ENCODE results near the gene URB2. TPM values are rescaled to one million over a fixed set of nuclear protein-coding genes. Genes with fewer than 3 reads are reported as not detected.

The URB2 gene
- total RNA-seq, 1 experiment from 2014 or later: 20.4 TPM

GRCh38 chr1:229625915-229626831 lies at the start of gene URB2, which contains the start of gene TAF5L (continued):
- TF ChIP-seq, protein P1, sequence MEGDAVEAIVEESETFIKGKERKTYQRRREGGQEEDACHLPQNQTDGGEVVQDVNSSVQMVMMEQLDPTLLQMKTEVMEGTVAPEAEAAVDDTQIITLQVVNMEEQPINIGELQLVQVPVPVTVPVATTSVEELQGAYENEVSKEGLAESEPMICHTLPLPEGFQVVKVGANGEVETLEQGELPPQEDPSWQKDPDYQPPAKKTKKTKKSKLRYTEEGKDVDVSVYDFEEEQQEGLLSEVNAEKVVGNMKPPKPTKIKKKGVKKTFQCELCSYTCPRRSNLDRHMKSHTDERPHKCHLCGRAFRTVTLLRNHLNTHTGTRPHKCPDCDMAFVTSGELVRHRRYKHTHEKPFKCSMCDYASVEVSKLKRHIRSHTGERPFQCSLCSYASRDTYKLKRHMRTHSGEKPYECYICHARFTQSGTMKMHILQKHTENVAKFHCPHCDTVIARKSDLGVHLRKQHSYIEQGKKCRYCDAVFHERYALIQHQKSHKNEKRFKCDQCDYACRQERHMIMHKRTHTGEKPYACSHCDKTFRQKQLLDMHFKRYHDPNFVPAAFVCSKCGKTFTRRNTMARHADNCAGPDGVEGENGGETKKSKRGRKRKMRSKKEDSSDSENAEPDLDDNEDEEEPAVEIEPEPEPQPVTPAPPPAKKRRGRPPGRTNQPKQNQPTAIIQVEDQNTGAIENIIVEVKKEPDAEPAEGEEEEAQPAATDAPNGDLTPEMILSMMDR (IDR thresholded peaks at IDR 0.05 in 2 of 3, conservative IDR thresholded peaks at IDR 0.05 in 1 of 3; ENCODE audit: borderline replicate concordance in 1 of 3, insufficient read depth in 1 of 3, low read depth in 2 of 3, low read length in 2 of 3): no peak

DNA sequence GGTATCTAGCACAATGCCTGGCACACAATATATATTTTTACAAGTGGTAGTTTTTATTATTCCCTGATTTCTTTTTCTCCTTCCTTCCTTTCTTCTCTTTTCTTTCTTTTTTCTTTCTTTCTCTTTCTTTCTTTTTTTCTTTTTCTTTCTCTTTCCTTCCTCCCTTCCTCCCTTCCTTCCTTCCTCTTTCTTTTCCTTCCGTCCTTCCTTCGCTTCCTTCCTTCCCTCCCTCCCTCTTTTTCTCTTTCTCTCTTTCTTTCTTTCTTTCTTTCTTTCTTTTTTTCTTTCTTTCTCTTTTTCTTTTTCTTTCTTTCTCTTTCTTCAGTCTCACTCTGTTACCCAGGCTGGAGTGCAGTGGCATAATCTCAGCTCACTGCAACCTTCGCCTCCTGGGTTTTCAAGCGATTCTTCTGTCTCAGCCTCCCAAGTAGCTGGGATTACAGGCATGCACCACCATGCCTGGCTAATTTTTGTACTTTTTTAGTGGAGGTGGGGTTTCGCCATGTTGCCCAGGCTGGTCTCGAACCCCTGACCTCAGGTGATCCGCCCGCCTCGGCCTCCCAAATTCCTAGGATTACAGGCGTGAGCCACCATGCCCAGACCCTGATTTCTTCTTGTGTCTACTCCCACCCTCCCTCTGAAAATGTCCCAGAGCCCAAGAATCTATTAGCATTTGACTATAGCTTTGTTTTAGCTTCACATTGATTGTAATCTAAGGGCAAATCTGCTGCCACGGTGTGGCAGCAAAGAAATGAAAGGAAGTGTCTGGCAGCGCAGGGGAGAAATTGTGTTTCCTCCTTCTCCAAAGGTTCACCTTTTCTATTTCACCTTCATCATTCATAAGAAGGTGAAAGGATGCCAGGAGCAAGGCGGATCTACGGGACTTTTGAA lies 47.6 kb upstream of the URB2 start:
- RAD21 ChIA-PET (ENCODE audit: low non-redundant PET in 1 of 2, low total read pairs in 2 of 2, uncharacterized antibody in 2 of 2, unreplicated experiment in 2 of 2): no interaction called here
- Histone ChIP-seq H3K4me2 (ENCODE audit: low read length) (no peak overlapping the region), H3K27me3 (ENCODE audit: insufficient read depth, low read length) (no peaks in the 10 kb centered on the region), H3K9ac (ENCODE audit: low read length) (no peak overlapping the region), H3K4me3 (replicated peaks in 1 of 2; ENCODE audit: low read depth in 1 of 2, low read length in 2 of 2) (no peak overlapping the region), H3K79me2 (ENCODE audit: insufficient read depth, low read length) (no peaks in the 10 kb centered on the region), H3K27ac (ENCODE audit: low read depth, low read length) (no peak overlapping the region), H3K9me3 (ENCODE audit: control insufficient read depth in 1 of 2, insufficient read depth in 1 of 2, low read depth in 1 of 2, low read length in 2 of 2) (no peaks in the 10 kb centered on the region), H3K36me3 (ENCODE audit: control insufficient read depth in 1 of 2, insufficient read depth in 2 of 2, low read length in 2 of 2) (no peaks in the 10 kb centered on the region), H4K20me1 (ENCODE audit: insufficient read depth) (no peaks in the 10 kb centered on the region), H2AFZ (ENCODE audit: low read depth, low read length, poor library complexity, severe bottlenecking) (no peak overlapping the region), H3K4me1 (ENCODE audit: control insufficient read depth in 1 of 2, insufficient read depth in 2 of 2, low read length in 2 of 2) (no peaks in the 10 kb centered on the region), H3K9me2 (ENCODE audit: insufficient read depth) (no peaks in the 10 kb centered on the region)
- POLR2A ChIA-PET: no interaction called here
- TF ChIP-seq EZH2phosphoT487 (IDR thresholded peaks at IDR 0.05; ENCODE audit: borderline replicate concordance) (no peak), ZFX (IDR thresholded peaks at IDR 0.05) (no peak), TCF7L2 (IDR thresholded peaks at IDR 0.05; ENCODE audit: borderline replicate concordance, extremely low read depth, insufficient read depth, insufficient read length) (no peak), EZH2 (IDR thresholded peaks at IDR 0.05) (no peak), YY1 (IDR thresholded peaks at IDR 0.05; ENCODE audit: extremely low read depth, insufficient replicate concordance, low read depth, low read length) (no peak)
- TF ChIP-seq, protein P2, sequence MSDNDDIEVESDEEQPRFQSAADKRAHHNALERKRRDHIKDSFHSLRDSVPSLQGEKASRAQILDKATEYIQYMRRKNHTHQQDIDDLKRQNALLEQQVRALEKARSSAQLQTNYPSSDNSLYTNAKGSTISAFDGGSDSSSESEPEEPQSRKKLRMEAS (IDR thresholded peaks at IDR 0.05): no peak
- CTCF ChIA-PET: no interaction called here
- no TSS peak for BruUV-seq (replicated peaks)
- no peak for DNase-seq (ENCODE audit: low read depth, low spot score)
- intact Hi-C loops (cut with micrococcal nuclease): no loop called here
- ATAC-seq: no peak
